WTC11 (cell line): ENCODE measurements around the gene IL7R. TPM values are rescaled to one million over a fixed set of nuclear protein-coding genes. Genes with fewer than 3 reads are reported as not detected.
"Not testable (repeated sequence)": the region's sequence is repeated elsewhere in the genome, so short reads cannot be mapped to it uniquely, and the experiment has no call there.

Experiments used
- ATAC-seq: fragments of 200-7000 bp; cut with Tn5 transposase; 2 replicates; pipeline ENCODE4 v1.10.0; 2021; ENCODE audit warnings: mild to moderate bottlenecking, moderate library complexity
- CTCF ChIA-PET: fragments of 300-600 bp; sonication (Branson Sonifier 250); formaldehyde crosslinking; loops from one replicate; lab custom pipeline; 2021; ENCODE audit warnings: antibody characterized with exemption; lab: Charles Lee
- POLR2A ChIA-PET: fragments of 350-600 bp; sonication (Branson Sonifier 250); formaldehyde crosslinking; loops from one replicate; lab custom pipeline; 2021; ENCODE audit warnings: antibody characterized with exemption; lab: Charles Lee
- DNase-seq: peaks from one replicate; pipeline ENCODE4 v3.0.0; 2021; ENCODE audit warnings: low spot score
- H3K27ac Mint-ChIP-seq: 2 replicates; pipeline ENCODE4 v1.8.0; 2021; ENCODE audit warnings: mixed read lengths
- H3K27me3 Mint-ChIP-seq: 2 replicates; pipeline ENCODE4 v1.8.0; 2021; ENCODE audit warnings: low read depth, mild to moderate bottlenecking, moderate library complexity, mixed read lengths
- H3K36me3 Mint-ChIP-seq: 2 replicates; pipeline ENCODE4 v1.8.0; 2021; ENCODE audit warnings: mixed read lengths
- H3K4me1 Mint-ChIP-seq: 2 replicates; pipeline ENCODE4 v1.8.0; 2022; ENCODE audit warnings: mixed read lengths
- H3K4me3 Mint-ChIP-seq: 2 replicates; pipeline ENCODE4 v1.8.0; 2021; ENCODE audit warnings: mild to moderate bottlenecking, moderate library complexity, mixed read lengths
- H3K9me3 Mint-ChIP-seq: 2 replicates; pipeline ENCODE4 v1.8.0; 2021; ENCODE audit warnings: mixed read lengths
- CDX4 ChIP-seq: fragments of 250-450 bp; sonication (Bioruptor Pico); IDR thresholded peaks from 2 replicates; pipeline ENCODE4 v1.9.0; 2021; ENCODE audit warnings: moderate library complexity, mild to moderate bottlenecking, inconsistent platforms, borderline replicate concordance
- E2F1 ChIP-seq: sonication (generic); formaldehyde crosslinking; IDR thresholded peaks from 2 replicates; pipeline ENCODE4 v1.8.0; 2022; ENCODE audit warnings: mild to moderate bottlenecking, missing genetic modification reagents
- E2F4 ChIP-seq: sonication (generic); formaldehyde crosslinking; IDR thresholded peaks from 2 replicates; pipeline ENCODE4 v1.8.1; 2022; ENCODE audit warnings: low read depth, mild to moderate bottlenecking, moderate library complexity, missing genetic modification reagents, borderline replicate concordance
- FOXP1 ChIP-seq: sonication (generic); formaldehyde crosslinking; IDR thresholded peaks from 2 replicates; pipeline ENCODE4 v1.8.0; 2022; ENCODE audit warnings: missing genetic modification reagents, mild to moderate bottlenecking, moderate library complexity, borderline replicate concordance
- GABPB1 ChIP-seq: sonication (generic); formaldehyde crosslinking; IDR thresholded peaks from 2 replicates; pipeline ENCODE4 v1.8.1; 2023; ENCODE audit warnings: mild to moderate bottlenecking, missing genetic modification reagents
- RELA ChIP-seq: sonication (generic); formaldehyde crosslinking; IDR thresholded peaks from 2 replicates; pipeline ENCODE4 v1.8.1; 2022; ENCODE audit warnings: missing genetic modification reagents, mild to moderate bottlenecking, borderline replicate concordance
- ZNF281 ChIP-seq: sonication (generic); formaldehyde crosslinking; IDR thresholded peaks from 2 replicates; pipeline ENCODE4 v1.8.0; 2023; ENCODE audit warnings: mild to moderate bottlenecking, missing genetic modification reagents
- ZNF425 ChIP-seq: fragments of 250-450 bp; sonication (Bioruptor Pico); conservative IDR thresholded peaks from 2 replicates; pipeline ENCODE4 v1.9.0; 2021; ENCODE audit warnings: mild to moderate bottlenecking
- ZNF512 ChIP-seq: sonication (generic); formaldehyde crosslinking; IDR thresholded peaks from 2 replicates; pipeline ENCODE4 v1.8.1; 2022; ENCODE audit warnings: missing genetic modification reagents, borderline replicate concordance
- total RNA-seq: library from RNA; stranded (reverse); gene quantifications from 3 replicates; pipeline ENCODE4 v1.2.3, GENCODE V29; 2021

The IL7R gene
- total RNA-seq, 1 experiment from 2014 or later: 0.57 TPM

- ChIA-PET CTCF (interaction anchor here (0.6 kb wide), 1 partner anchor 897 kb away, joined by 3 read pairs; no protein-coding TSS in a partner anchor), POLR2A (no interaction called here)
- Mint-ChIP-seq H3K27ac (no peak overlapping the region), H3K36me3 (no peaks in the 10 kb centered on the region), H3K4me3 (no peak overlapping the region), H3K4me1 (peaks cover 28% of the 10 kb centered on the region), H3K9me3 (no peaks in the 10 kb centered on the region), H3K27me3 (no peaks in the 10 kb centered on the region)
- ATAC-seq (no peak), DNase-seq (no peak)
- no peak for TF ChIP-seq E2F4 (CRISPR knock-in tag)
- TF ChIP-seq ZNF512: no peak
- no peak for TF ChIP-seq RELA (CRISPR knock-in tag)
Observed at GRCh38 chr5:35855187-35855586, 1.5 kb upstream of the IL7R start.

GRCh38 chr5:35856186-35856764 lies 416 bp upstream of the IL7R start:
- H3K36me3 Mint-ChIP-seq, ATAC-seq, POLR2A ChIA-PET, H3K27ac Mint-ChIP-seq, H3K4me3 Mint-ChIP-seq, DNase-seq, H3K27me3 Mint-ChIP-seq, H3K9me3 Mint-ChIP-seq, CTCF ChIA-PET: not testable (repeated sequence)
- peaks cover 32% of the 10 kb centered on the region for H3K4me1 Mint-ChIP-seq

GRCh38 chr5:35857606-35858205 lies 1.0 kb downstream of the IL7R start:
- no peaks in the 10 kb centered on the region for H3K36me3 Mint-ChIP-seq
- no peak overlapping the region for H3K27ac Mint-ChIP-seq
- no peak overlapping the region for H3K4me3 Mint-ChIP-seq
- CTCF ChIA-PET: no interaction called here
- TF ChIP-seq CDX4 (CRISPR knock-in tag) (no peak), E2F1 (CRISPR knock-in tag) (no peak), ZNF425 (CRISPR knock-in tag) (no peak), ZNF281 (CRISPR knock-in tag) (no peak), RELA (CRISPR knock-in tag) (no peak), GABPB1 (CRISPR knock-in tag) (no peak), FOXP1 (CRISPR knock-in tag) (no peak)
- peaks cover 12% of the 10 kb centered on the region; the same call in 1 of the 2 replicates for H3K9me3 Mint-ChIP-seq
- H3K4me1 Mint-ChIP-seq: peaks cover 37% of the 10 kb centered on the region
- POLR2A ChIA-PET: no interaction called here
- H3K27me3 Mint-ChIP-seq: no peaks in the 10 kb centered on the region
- no peak for ATAC-seq
- DNase-seq: no peak
